Astrocyte (in vitro differentiated cells and primary cell): ENCODE measurements around the gene NMNAT3.

Source experiments
- CTCF ChIP-seq: IDR thresholded peaks from 2 replicates; pipeline ENCODE4 v1.5.1; 2011; ENCODE audit warnings: low read depth, mild to moderate bottlenecking, inconsistent platforms, low read length, moderate library complexity; ENCODE audit not compliant: insufficient read depth
- EZH2 ChIP-seq: IDR thresholded peaks from 2 replicates; pipeline ENCODE4 v1.6.1; 2012; ENCODE audit warnings: mild to moderate bottlenecking, low read length, inconsistent platforms; ENCODE audit not compliant: insufficient read depth

- no peak for TF ChIP-seq CTCF
- no peak for TF ChIP-seq EZH2
Observed at GRCh38 chr3:139526146-139526545, 151.6 kb downstream of the NMNAT3 start.
